Left ventricle myocardium inferior (tissue), 1 donor: ENCODE data around the gene RGCC. TPM values are rescaled to one million over a fixed set of nuclear protein-coding genes. Genes with fewer than 3 reads are reported as not detected.

Experiments used
- DNase-seq: peaks from one replicate; pipeline ENCODE4 v3.0.0-alpha.2; 2020
- H3K27ac ChIP-seq: fragments of 200-600 bp; replicated peaks from 2 replicates; pipeline ENCODE4 v1.8.0; 2021
- H3K27me3 ChIP-seq: fragments of 200-600 bp; 2 replicates; pipeline ENCODE4 v1.8.0; 2021; ENCODE audit warnings: low read depth
- H3K36me3 ChIP-seq: fragments of 200-600 bp; 2 replicates; pipeline ENCODE4 v1.8.0; 2021
- H3K4me1 ChIP-seq: fragments of 200-600 bp; 2 replicates; pipeline ENCODE4 v1.8.0; 2021
- H3K4me3 ChIP-seq: fragments of 200-600 bp; 2 replicates; pipeline ENCODE4 v1.8.0; 2021; ENCODE audit warnings: mild to moderate bottlenecking, moderate library complexity
- H3K9me3 ChIP-seq: fragments of 200-600 bp; replicated peaks from 2 replicates; pipeline ENCODE4 v1.8.0; 2021
- CTCF ChIP-seq: fragments of 200-600 bp; IDR thresholded peaks from 2 replicates; pipeline ENCODE4 v1.8.0; 2021; ENCODE audit warnings: antibody characterized with exemption, mild to moderate bottlenecking, borderline replicate concordance
- intact Hi-C: fragments of 100-400 bp; cut with micrococcal nuclease; formaldehyde crosslinking; loops from one replicate; pipeline ENCODE4 v1.11.0; 2022
- total RNA-seq: library from RNA; stranded (reverse); fragmentation: NEBNext Ultra II Directional; extraction: Animal tissue kit (Norgen Biotek cat#: 25700); gene quantifications from one replicate; pipeline ENCODE4 v1.2.1, GENCODE V29; 2021
- donor health status: DM: no; HTN: yes; CAD: no; lungs with severe emphysema.

Gene RGCC
- total RNA-seq, 1 donor from 2014 or later = 45.8 TPM

DNA sequence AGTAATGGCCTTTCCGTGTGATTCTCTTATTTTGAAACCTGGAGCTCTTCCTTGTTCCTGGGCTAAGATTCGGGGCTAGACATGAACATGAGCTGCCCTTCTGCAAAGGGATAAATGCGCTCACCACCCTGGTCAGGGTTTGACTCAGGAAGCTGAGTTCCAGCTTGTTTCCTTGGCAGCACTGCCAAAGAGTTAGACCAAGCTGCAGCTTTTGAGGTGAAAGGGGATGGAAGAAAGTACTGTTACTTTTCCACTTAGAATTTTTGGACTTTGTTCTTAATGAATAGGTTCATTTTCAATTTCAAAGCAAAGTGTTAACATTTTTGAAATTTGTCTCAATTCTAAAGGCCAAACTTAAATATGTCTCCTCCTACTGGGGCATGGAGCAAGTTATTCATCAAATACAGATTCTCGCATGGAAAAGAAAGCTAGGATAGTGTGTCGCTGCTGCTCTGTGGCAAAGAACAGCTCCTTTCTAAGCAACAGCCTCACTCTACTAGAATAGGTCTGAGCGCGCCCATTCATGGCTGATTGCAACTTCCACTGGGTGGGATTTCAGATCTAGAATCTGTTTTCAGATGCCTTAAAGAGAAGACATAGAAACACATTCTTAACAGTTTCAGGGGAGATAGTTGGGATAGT, 2.2 kb downstream of the RGCC start:
- peak overlapping the region; percentile 72 for H3K4me3 ChIP-seq
- H3K36me3 ChIP-seq = peaks cover 30% of the 10 kb centered on the region

GRCh38 chr13:41460074-41460465, 2.7 kb downstream of the RGCC start:
- peaks cover 30% of the 10 kb centered on the region for H3K36me3 ChIP-seq
- peaks cover 56% of the 10 kb centered on the region for H3K4me1 ChIP-seq
- H3K27ac ChIP-seq = peak overlapping the region; percentile 79
- TF ChIP-seq CTCF = no peak
- intact Hi-C loops = loop anchor here (10.0 kb wide), 1 partner anchor 195 kb away; no protein-coding TSS in a partner anchor
- no peaks in the 10 kb centered on the region for H3K9me3 ChIP-seq
- no peak for DNase-seq
- peaks cover 57% of the 10 kb centered on the region for H3K27me3 ChIP-seq
- H3K4me3 ChIP-seq = peak overlapping the region; percentile 72

More for the DNA sequence above, 2.2 kb downstream of the RGCC start:
- intact Hi-C loops = loop anchor here (10.0 kb wide), 1 partner anchor 195 kb away; no protein-coding TSS in a partner anchor
- H3K4me1 ChIP-seq = peaks cover 51% of the 10 kb centered on the region
- H3K27me3 ChIP-seq = peaks cover 57% of the 10 kb centered on the region
- H3K9me3 ChIP-seq = no peaks in the 10 kb centered on the region
- no peak for DNase-seq
- peak overlapping the region; percentile 79 for H3K27ac ChIP-seq
- no peak for TF ChIP-seq CTCF

DNA sequence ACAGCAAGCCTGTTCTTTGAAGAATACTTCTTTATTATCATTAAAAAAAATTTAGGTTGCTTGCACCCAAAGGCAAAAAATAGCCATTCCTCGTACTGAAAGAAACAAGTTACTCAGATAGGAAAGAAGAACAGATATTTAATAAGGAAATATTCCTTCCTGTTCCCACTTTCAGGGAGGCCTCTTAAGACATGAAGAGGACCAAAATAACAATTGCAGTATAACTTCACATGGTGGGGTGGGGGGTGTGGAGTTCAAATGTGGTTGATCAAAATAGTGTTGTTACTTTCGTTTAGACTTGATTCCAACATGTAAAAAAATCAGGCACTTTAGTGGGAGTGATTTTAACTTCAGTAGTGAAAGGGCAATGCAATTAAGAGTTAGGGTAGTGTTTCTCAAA, 3.6 kb downstream of the RGCC start:
- DNase-seq = no peak
- Histone ChIP-seq H3K9me3 (no peaks in the 10 kb centered on the region), H3K27me3 (peaks cover 57% of the 10 kb centered on the region), H3K36me3 (peaks cover 30% of the 10 kb centered on the region), H3K4me3 (peak overlapping the region; percentile 72), H3K4me1 (peaks cover 57% of the 10 kb centered on the region), H3K27ac (peak overlapping the region; percentile 79)
- no peak for TF ChIP-seq CTCF
- intact Hi-C loops = loop anchor here (10.0 kb wide), 1 partner anchor 194 kb away; no protein-coding TSS in a partner anchor

DNA sequence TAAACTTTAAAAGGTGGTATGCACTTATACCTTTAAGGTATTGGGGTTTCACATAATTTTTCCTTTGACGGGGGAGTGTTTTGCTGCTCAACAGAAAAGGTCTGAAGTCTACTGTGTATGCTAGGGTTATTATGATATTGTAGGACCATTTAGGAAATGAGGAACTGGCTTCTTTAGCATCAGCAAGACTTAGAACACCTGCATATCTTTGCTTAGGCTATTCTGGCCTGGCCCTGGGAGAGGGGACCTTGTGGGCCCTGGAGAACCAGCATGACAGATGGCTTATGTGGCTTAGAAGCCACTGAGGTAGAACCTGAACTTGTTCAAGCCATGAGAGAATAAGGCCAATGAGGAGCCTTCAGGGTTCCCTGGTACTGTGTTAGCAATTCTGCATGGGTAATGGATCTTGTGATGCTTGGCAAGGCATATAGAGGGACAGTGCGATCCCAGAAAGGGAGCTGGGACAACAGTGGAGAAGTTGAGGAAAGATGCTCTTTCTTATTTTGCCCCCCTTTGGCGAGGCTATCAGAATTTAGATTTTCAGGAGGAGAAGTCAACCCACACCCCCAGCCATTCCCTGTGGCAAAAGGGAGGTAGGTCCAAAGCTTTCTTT, 4.3 kb downstream of the RGCC start:
- Histone ChIP-seq H3K4me1 (peaks cover 61% of the 10 kb centered on the region), H3K9me3 (no peaks in the 10 kb centered on the region), H3K4me3 (peak overlapping the region; percentile 72), H3K27me3 (peaks cover 56% of the 10 kb centered on the region), H3K36me3 (peaks cover 30% of the 10 kb centered on the region), H3K27ac (peak overlapping the region; percentile 79)
- intact Hi-C loops = loop anchor here (10.0 kb wide), 1 partner anchor 193 kb away; no protein-coding TSS in a partner anchor
- no peak for DNase-seq
- no peak for TF ChIP-seq CTCF

GRCh38 chr13:41462427-41462826, 5.1 kb downstream of the RGCC start:
- DNase-seq = no peak
- TF ChIP-seq CTCF = no peak
- peak overlapping the region; percentile 72 for H3K4me3 ChIP-seq
- peaks cover 30% of the 10 kb centered on the region for H3K36me3 ChIP-seq
- no peaks in the 10 kb centered on the region for H3K9me3 ChIP-seq
- intact Hi-C loops = loop anchor here (10.0 kb wide), 1 partner anchor 192 kb away; no protein-coding TSS in a partner anchor
- peaks cover 49% of the 10 kb centered on the region for H3K27me3 ChIP-seq
- H3K27ac ChIP-seq = peak overlapping the region; percentile 79
- peaks cover 61% of the 10 kb centered on the region for H3K4me1 ChIP-seq
